ENCODE results near the gene MIA2.
"Not testable (repeated sequence)": the region's sequence is repeated elsewhere in the genome, so short reads cannot be mapped to it uniquely, and the experiment has no call there.

Gene MIA2

GRCh38 chr14:39233680-39234326 lies at the start of gene MIA2:
TSS of gene MIA2 (plus strand) at chr14:39233915. CDS start at chr14:39234115, 200 bp downstream.
- H3K4me3 ChIP-seq (ENCODE audit: low read length) = no peak within 1 kb of the TSS
- DNase-seq (ENCODE audit: low read depth) = no peak
- no peak for TF ChIP-seq CTCF (conservative IDR thresholded peaks at IDR 0.05; ENCODE audit: low read length)

GRCh38 chr14:39184628-39185255 lies 49.0 kb upstream of the MIA2 start:
- H3K4me3 ChIP-seq (ENCODE audit: low read length) = no peak overlapping the region
- no peak for DNase-seq (ENCODE audit: low read depth)
- no peak for TF ChIP-seq CTCF (conservative IDR thresholded peaks at IDR 0.05; ENCODE audit: low read length)

- no peak overlapping the region for H3K4me3 ChIP-seq (ENCODE audit: low read length)
- DNase-seq (ENCODE audit: low read depth) = no peak
- no peak for TF ChIP-seq CTCF (conservative IDR thresholded peaks at IDR 0.05; ENCODE audit: low read length)
These were observed 48.3 kb upstream of the MIA2 start for GRCh38 chr14:39185256-39186049.

- no peak overlapping the region for H3K4me3 ChIP-seq (ENCODE audit: low read length)
- DNase-seq (ENCODE audit: low read depth) = no peak
- no peak for TF ChIP-seq CTCF (conservative IDR thresholded peaks at IDR 0.05; ENCODE audit: low read length)
These were observed 46.7 kb upstream of the MIA2 start for GRCh38 chr14:39186941-39187525.

GRCh38 chr14:39203659-39204606 lies 29.8 kb upstream of the MIA2 start:
- no peak for TF ChIP-seq CTCF (conservative IDR thresholded peaks at IDR 0.05; ENCODE audit: low read length)
- H3K4me3 ChIP-seq (ENCODE audit: low read length) = no peak overlapping the region
- no peak for DNase-seq (ENCODE audit: low read depth)

GRCh38 chr14:39207430-39207829 lies 26.3 kb upstream of the MIA2 start:
- not testable (repeated sequence) for H3K4me3 ChIP-seq (ENCODE audit: low read length)

More at GRCh38 chr14:39207430-39207829, 26.3 kb upstream of the MIA2 start:
- not testable (repeated sequence) for DNase-seq (ENCODE audit: low read depth)

Measured in AG10803 (cell line).